ENCODE measurements around the gene BCL2L14. TPM values are rescaled to one million over a fixed set of nuclear protein-coding genes. Genes with fewer than 3 reads are reported as not detected.

Gene BCL2L14
- total and polyA plus RNA-seq, 2 of the 13 experiments (the other 11 are each of a cell fraction or from before 2014, with no cell fraction given): 0.11 TPM; not detected in 1

DNA sequence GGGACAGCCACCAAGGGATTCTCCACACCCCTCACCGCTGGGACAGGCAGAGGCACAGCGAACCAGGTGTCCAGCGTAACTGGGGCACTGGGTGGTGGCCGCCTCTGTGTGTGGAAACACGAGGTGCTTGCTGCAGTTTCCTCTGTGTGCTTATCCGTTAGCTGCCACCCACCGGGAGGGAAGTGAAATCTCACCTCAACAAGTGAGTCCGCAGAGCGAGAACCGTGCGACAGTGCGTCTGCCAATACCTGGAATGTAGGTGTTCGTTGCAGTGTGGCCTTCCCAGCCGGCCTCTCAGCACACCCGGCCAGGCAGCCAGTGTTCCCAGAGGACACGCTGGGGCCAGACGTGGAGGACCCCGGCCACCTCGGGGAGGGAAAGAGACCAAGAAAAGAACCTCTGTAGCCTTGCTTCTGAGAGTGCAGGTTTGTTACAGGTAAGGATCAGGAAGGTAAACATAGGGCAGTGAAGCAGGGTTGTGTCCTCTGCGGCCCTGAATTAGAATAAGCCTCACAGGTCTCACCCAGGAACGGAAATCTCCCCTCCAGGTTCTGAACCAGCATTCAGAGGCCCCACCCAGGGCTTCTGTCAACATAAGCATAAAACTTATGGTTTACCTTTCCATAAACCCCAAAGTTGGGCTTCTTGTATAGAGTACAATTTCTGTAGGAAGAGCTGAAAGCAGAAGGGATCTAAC, 1.5 kb downstream of the BCL2L14 start (continued):
- TF ChIP-seq ZNF431 (CRISPR knock-in tag; IDR thresholded peaks at IDR 0.05; ENCODE audit: borderline replicate concordance, low read depth): no peak
- no peak for TF ChIP-seq ZNF672 (CRISPR knock-in tag; IDR thresholded peaks at IDR 0.05)
- no peak for TF ChIP-seq ZNF678 (CRISPR knock-in tag; IDR thresholded peaks at IDR 0.05)
- no peak for TF ChIP-seq KLF15 (CRISPR knock-in tag; IDR thresholded peaks at IDR 0.05; ENCODE audit: borderline replicate concordance)
- TF ChIP-seq, protein P1, sequence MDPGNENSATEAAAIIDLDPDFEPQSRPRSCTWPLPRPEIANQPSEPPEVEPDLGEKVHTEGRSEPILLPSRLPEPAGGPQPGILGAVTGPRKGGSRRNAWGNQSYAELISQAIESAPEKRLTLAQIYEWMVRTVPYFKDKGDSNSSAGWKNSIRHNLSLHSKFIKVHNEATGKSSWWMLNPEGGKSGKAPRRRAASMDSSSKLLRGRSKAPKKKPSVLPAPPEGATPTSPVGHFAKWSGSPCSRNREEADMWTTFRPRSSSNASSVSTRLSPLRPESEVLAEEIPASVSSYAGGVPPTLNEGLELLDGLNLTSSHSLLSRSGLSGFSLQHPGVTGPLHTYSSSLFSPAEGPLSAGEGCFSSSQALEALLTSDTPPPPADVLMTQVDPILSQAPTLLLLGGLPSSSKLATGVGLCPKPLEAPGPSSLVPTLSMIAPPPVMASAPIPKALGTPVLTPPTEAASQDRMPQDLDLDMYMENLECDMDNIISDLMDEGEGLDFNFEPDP (CRISPR knock-in tag; conservative IDR thresholded peaks at IDR 0.05): 0 out of 2 replicates have a peak, but pooled peaks have one; percentile 15
- TF ChIP-seq ZNF747 (CRISPR knock-in tag; IDR thresholded peaks at IDR 0.05; ENCODE audit: borderline replicate concordance): no peak
- TF ChIP-seq, protein P2, sequence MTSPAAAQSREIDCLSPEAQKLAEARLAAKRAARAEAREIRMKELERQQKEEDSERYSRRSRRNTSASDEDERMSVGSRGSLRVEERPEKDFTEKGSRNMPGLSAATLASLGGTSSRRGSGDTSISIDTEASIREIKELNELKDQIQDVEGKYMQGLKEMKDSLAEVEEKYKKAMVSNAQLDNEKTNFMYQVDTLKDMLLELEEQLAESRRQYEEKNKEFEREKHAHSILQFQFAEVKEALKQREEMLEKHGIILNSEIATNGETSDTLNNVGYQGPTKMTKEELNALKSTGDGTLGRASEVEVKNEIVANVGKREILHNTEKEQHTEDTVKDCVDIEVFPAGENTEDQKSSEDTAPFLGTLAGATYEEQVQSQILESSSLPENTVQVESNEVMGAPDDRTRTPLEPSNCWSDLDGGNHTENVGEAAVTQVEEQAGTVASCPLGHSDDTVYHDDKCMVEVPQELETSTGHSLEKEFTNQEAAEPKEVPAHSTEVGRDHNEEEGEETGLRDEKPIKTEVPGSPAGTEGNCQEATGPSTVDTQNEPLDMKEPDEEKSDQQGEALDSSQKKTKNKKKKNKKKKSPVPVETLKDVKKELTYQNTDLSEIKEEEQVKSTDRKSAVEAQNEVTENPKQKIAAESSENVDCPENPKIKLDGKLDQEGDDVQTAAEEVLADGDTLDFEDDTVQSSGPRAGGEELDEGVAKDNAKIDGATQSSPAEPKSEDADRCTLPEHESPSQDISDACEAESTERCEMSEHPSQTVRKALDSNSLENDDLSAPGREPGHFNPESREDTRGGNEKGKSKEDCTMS (CRISPR knock-in tag; conservative IDR thresholded peaks at IDR 0.05): no peak
- TF ChIP-seq ZNF124 (CRISPR knock-in tag; IDR thresholded peaks at IDR 0.05): no peak
- TF ChIP-seq ZNF530 (CRISPR knock-in tag; IDR thresholded peaks at IDR 0.05; ENCODE audit: low read depth): no peak
- TF ChIP-seq, protein P3, sequence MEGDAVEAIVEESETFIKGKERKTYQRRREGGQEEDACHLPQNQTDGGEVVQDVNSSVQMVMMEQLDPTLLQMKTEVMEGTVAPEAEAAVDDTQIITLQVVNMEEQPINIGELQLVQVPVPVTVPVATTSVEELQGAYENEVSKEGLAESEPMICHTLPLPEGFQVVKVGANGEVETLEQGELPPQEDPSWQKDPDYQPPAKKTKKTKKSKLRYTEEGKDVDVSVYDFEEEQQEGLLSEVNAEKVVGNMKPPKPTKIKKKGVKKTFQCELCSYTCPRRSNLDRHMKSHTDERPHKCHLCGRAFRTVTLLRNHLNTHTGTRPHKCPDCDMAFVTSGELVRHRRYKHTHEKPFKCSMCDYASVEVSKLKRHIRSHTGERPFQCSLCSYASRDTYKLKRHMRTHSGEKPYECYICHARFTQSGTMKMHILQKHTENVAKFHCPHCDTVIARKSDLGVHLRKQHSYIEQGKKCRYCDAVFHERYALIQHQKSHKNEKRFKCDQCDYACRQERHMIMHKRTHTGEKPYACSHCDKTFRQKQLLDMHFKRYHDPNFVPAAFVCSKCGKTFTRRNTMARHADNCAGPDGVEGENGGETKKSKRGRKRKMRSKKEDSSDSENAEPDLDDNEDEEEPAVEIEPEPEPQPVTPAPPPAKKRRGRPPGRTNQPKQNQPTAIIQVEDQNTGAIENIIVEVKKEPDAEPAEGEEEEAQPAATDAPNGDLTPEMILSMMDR (CRISPR knock-in tag; IDR thresholded peaks at IDR 0.05): peak; percentile 49
- no peak for TF ChIP-seq ATF3 (CRISPR knock-in tag; IDR thresholded peaks at IDR 0.05)
- TF ChIP-seq CHD4 (IDR thresholded peaks at IDR 0.05; ENCODE audit: borderline replicate concordance, low read length): no peak
- TF ChIP-seq TEAD3 (CRISPR knock-in tag; optimal IDR thresholded peaks at IDR 0.05; ENCODE audit: borderline replicate concordance): peak; percentile 81
- no peak for TF ChIP-seq KMT2A (CRISPR knock-in tag; IDR thresholded peaks at IDR 0.05)
- TF ChIP-seq ARNT2 (CRISPR knock-in tag; IDR thresholded peaks at IDR 0.05; ENCODE audit: low read depth): no peak
- TF ChIP-seq DDIT3 (CRISPR knock-in tag; IDR thresholded peaks at IDR 0.05): no peak
- TF ChIP-seq ZNF260 (CRISPR knock-in tag; IDR thresholded peaks at IDR 0.05; ENCODE audit: borderline replicate concordance, low read depth): no peak
- peak; percentile 66 for TF ChIP-seq ZEB1 (IDR thresholded peaks at IDR 0.05; ENCODE audit: insufficient replicate concordance, low read depth)
- TF ChIP-seq ZNF292 (CRISPR knock-in tag; IDR thresholded peaks at IDR 0.05; ENCODE audit: borderline replicate concordance, low read depth): peak; percentile 33; the same call in 1 of the 2 replicates
- TF ChIP-seq NRL (CRISPR knock-in tag; IDR thresholded peaks at IDR 0.05; ENCODE audit: borderline replicate concordance): 0 out of 2 replicates have a peak, but pooled peaks have one; percentile 37
- TF ChIP-seq ZNF432 (CRISPR knock-in tag; IDR thresholded peaks at IDR 0.05; ENCODE audit: borderline replicate concordance): no peak
